GM12891 (cell line): ENCODE data around the gene FAM181B.

Source experiments
- POLR2A ChIP-seq: IDR thresholded peaks from 2 replicates; pipeline ENCODE4 v1.6.1; 2011; ENCODE audit warnings: low read depth, low read length, control low read depth
- POLR2AphosphoS5 ChIP-seq: IDR thresholded peaks from 2 replicates; pipeline ENCODE4 v1.6.1; 2011; ENCODE audit warnings: low read depth, low read length, control low read depth
- TAF1 ChIP-seq: IDR thresholded peaks from 2 replicates; pipeline ENCODE4 v1.6.1; 2011; ENCODE audit warnings: low read depth, low read length, control low read depth

DNA sequence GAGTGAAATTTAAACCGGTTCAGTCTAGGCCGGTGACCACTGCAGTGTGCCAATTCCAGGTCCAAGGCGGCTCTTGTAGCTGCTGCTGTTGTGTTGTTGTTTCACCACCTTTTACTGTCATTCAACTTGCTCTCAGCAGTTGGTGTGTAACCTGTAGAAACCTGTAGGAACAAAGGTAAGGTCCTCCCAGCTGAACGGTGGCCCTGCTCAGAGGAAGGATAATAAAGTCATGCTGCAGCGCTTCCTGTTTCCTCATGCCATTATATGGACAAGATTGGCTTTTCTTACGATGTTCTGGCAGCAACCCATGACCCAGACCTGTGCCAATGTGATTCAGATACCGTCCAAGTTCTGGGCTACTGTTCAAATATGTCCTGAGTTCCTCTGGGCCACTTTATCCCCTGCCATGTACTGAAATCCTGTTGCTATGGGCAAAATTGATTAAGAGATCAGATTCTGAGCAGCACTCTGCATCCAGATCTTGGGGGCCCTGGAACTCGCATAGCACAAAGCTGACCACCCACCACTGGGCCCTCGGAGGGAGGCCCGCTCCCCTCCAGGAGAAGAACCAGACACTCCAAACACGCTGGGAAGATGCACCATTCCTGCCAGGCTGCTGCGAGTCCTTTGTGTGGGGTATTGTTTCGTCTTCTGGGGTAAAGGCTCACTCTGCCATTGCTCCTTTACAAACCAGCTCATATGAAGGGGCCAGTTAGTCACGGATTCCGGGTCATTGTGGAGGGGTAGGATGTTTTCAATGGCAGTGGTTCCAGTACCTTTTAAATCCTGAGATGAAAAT lies 13.2 kb downstream of the FAM181B start:
- no peak for TF ChIP-seq POLR2A
- no peak for TF ChIP-seq POLR2AphosphoS5
- no peak for TF ChIP-seq TAF1
